Activated naive CD8-positive, alpha-beta T cell treated with anti-CD3 and anti-CD28 coated beads for 36 hours (primary cell): ENCODE results near the gene PRR23C. TPM values are rescaled to one million over a fixed set of nuclear protein-coding genes. Genes with fewer than 3 reads are reported as not detected.
"Not testable (repeated sequence)": the region's sequence is repeated elsewhere in the genome, so short reads cannot be mapped to it uniquely, and the experiment has no call there.

Source experiments
- DNase-seq: peaks from one replicate; pipeline ENCODE4 v3.0.0; 2021
- H3K27ac Mint-ChIP-seq: one replicate; pipeline ENCODE4 v1.8.0; 2022; ENCODE audit warnings: mild to moderate bottlenecking, moderate library complexity, mixed read lengths
- H3K27me3 Mint-ChIP-seq: one replicate; pipeline ENCODE4 v1.8.0; 2022; ENCODE audit warnings: mild to moderate bottlenecking, mixed read lengths
- H3K36me3 Mint-ChIP-seq: one replicate; pipeline ENCODE4 v1.8.0; 2021; ENCODE audit warnings: mild to moderate bottlenecking, mixed read lengths
- H3K4me1 Mint-ChIP-seq: one replicate; pipeline ENCODE4 v1.8.0; 2021; ENCODE audit warnings: mixed read lengths
- H3K4me3 Mint-ChIP-seq: one replicate; pipeline ENCODE4 v1.8.0; 2022; ENCODE audit warnings: mild to moderate bottlenecking, moderate library complexity, mixed read lengths
- H3K9me3 Mint-ChIP-seq: one replicate; pipeline ENCODE4 v1.8.0; 2022; ENCODE audit warnings: mixed read lengths
- total RNA-seq, 2 experiments: library from RNA; stranded (reverse); gene quantifications; one replicate each; pipeline ENCODE4 v1.2.3, GENCODE V29; 2021

The PRR23C gene
- total RNA-seq, result not detected

DNA sequence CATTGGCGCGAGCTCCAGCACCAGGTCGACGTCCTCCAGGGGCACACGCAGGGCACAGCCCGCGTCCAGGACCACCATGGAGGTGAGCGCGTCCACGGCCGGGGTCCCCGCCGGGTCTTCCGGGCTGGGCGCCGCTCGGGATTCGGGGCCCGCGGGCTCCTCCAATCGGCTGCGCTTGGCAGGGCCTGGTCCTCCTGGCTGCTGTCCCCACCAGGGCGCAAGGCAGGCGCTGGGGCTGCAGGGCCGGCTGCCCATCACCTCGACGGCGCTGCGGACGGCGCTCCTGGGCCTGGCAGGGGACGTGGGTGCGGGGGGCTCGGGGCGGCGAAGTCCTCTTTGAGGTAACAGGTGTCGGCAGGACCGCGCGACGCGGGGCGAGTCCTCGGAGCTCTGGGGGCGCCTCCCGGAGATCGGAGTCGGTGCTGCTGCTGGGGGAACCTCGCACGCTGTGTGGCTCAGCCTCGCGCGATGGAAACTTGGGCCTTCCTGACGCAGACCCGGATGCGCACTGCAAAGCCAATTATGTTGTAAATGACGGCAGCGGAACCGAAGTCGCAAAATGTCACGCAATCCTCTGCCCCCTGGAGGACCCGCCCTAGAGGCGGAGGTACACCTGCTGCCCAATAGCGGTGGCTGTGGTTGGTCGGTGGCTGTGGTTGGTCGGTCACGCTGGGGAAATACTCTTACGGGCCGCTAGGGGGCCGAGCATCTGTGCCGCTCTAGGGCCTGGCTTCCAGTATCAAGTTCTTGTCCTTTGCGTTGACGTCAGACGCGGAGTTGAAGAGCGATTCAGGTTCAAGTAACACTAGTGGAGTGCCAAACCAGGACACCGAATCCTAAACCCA is at the start of gene PRR23C:
Gene PRR23C, minus strand, starts transcription at position 527 of the 845 bp plus-strand sequence. Its CDS starts 272 bp downstream, at position 255.
- no peaks in the 10 kb centered on the region for H3K36me3 Mint-ChIP-seq
- H3K27me3 Mint-ChIP-seq, result peaks cover 5% of the 10 kb centered on the region
- no peak within 1 kb of the TSS for H3K27ac Mint-ChIP-seq
- H3K4me3 Mint-ChIP-seq, result no peak within 1 kb of the TSS
- H3K4me1 Mint-ChIP-seq, result no peaks in the 10 kb centered on the region
- H3K9me3 Mint-ChIP-seq, result peaks cover 10% of the 10 kb centered on the region
- DNase-seq, result no peak

DNA sequence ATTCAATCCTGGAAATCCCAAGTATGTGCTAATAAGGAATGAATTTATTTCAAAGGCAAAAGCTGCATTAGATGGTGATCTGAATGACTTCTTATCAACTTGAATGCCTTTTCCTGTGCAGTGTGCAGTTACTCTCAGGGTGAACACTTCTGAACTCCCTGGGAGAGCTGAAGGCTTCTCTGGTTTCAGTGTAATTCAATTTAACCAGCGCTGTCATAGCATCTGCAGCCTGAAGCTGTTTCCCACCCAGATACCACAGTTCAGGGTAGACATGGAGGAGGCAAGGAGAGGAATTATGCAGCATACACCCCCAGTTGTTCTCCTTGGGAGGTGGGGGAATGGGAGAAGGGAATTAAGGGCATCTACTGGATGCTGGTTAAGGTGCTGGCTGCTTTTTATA is 49.1 kb upstream of the PRR23C start:
- Mint-ChIP-seq H3K27ac (no peak overlapping the region), H3K36me3 (no peaks in the 10 kb centered on the region), H3K4me3 (no peak overlapping the region), H3K27me3 (peaks cover 32% of the 10 kb centered on the region), H3K9me3 (peaks cover 6% of the 10 kb centered on the region), H3K4me1 (no peaks in the 10 kb centered on the region)
- no peak for DNase-seq

DNA sequence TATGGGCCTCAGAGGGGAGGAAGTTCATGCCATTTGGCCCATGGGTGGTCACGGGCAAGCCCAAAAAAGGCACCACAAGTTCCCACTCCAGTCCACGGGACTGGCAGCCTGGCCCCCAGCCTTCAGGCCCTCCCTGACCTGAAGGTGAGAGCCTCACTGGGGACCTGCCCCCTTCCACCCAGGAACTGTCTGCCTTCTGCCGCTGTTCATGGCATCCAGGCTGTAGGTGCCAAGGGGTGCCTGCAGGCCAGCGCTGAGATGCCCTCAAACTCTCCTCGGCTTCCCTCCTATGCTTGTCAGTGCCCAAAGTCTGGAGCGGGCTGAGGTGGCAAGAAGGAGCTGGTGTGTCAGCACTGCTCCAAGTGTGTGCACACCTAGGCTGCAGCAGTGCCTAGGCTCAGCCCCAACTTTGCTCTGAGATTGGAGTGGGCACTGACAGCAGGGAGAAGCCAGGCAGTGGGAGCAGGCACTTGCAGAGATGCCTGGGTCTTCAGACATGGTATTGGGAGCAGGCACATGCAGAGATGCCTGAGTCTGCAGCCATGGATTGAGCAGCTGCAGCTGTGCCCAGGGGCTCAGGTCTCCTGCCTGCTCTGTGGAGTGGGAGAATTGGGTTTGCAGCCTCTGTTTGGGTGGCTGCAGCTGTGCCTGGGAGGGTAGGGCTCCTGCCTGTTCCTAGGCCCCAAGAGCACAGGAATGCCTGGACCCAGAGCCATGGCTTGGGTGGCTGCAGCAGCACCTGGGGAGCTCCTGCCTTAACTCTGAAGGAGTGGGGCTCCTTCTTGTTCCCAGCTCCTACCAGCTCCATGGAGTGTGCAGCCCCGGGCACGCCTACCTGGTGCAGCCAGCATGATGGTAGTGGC is 44.0 kb upstream of the PRR23C start:
- H3K27ac Mint-ChIP-seq, result no peak overlapping the region
- DNase-seq, result no peak
- no peaks in the 10 kb centered on the region for H3K36me3 Mint-ChIP-seq
- H3K27me3 Mint-ChIP-seq, result peaks cover 16% of the 10 kb centered on the region
- no peaks in the 10 kb centered on the region for H3K4me1 Mint-ChIP-seq
- peaks cover 6% of the 10 kb centered on the region for H3K9me3 Mint-ChIP-seq
- no peak overlapping the region for H3K4me3 Mint-ChIP-seq

DNA sequence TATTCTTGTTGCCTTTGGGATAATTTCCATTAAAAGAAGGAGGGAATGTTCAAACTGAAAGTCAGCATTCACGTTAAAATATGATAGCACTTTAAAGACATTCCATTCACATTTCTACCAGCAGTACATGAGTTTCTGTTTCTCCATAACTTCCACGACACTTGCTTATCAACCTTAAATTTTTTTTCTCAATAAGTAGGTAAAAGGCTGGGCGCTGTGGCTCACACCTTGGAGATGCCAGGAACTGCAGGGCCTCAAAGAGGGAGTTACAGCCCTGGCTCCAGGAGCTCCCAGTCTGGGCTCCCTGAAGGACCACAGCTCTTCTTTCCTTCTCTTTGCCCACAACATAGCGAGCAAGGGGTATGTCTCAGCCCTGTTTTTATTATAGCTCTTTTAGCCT is 42.9 kb upstream of the PRR23C start:
- Mint-ChIP-seq H3K4me1 (no peaks in the 10 kb centered on the region), H3K9me3 (peaks cover 4% of the 10 kb centered on the region), H3K27me3 (peaks cover 14% of the 10 kb centered on the region), H3K36me3 (no peaks in the 10 kb centered on the region), H3K27ac (no peak overlapping the region), H3K4me3 (no peak overlapping the region)
- no peak for DNase-seq

DNA sequence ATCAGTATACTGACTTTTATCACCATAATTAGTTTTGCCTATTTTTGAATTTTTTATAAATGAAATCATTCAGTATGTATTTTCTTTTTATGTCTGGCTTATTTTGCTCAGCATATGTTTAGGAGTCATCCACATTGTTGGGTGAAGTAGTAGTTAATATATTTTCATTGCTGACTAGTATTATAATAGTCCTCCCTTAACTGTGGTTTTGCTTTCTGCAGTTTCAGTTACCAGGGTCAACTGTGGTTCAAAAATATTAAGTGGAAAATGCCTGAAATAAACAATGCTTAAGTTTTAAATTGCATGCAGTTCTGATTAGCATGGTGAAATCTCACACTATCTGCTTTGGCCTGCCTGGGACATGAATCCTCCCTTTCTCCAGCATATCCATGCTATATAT is 39.5 kb upstream of the PRR23C start:
- Mint-ChIP-seq H3K27ac (no peak overlapping the region), H3K4me1 (no peaks in the 10 kb centered on the region), H3K27me3 (peaks cover 4% of the 10 kb centered on the region), H3K4me3 (no peak overlapping the region), H3K9me3 (no peaks in the 10 kb centered on the region), H3K36me3 (no peaks in the 10 kb centered on the region)
- no peak for DNase-seq

DNA sequence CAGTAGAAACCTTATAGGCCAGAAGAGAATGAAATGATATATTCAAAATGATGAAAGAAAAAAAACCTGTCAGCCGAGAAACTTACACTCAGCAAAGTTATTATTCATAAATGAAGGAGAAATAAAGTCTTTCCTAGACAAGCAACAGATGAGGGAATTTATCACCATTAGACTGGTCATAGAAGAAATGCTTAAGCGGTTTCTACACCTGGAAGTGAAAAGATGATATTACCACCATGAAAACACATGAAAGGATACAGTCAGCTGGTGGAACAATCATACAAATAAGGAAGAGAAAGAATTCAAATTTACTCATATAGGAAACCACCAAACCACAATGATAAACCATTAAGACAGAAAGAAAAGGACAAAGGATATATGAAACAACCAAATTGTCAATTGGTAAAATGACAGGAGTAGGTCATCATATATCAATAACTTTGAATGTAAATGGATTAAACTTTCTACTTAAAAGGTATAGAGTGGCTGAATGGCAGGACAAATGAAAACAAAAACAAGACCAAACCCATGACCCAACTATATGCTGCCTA is 29.9 kb upstream of the PRR23C start:
- H3K4me1 Mint-ChIP-seq, result no peaks in the 10 kb centered on the region
- H3K4me3 Mint-ChIP-seq, result no peak overlapping the region

DNA sequence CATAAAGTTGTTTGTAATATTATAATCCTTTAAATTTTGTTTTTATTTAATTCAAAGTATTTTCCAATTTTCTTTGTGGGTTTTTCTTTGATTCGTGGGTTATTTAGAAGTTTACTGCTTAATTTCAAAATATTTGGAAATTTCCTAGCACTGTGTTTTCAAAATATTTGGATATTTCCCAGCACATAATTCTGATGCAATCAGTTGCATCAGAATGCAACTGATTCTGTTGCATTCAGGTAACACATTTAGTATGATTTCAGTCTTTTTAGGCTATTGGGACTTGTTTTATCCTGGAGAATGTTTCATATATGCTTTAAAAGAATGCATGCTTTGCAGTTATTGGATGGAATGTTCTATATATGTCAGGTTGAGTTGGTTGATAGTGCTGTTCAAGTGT is 18.2 kb upstream of the PRR23C start:
- H3K9me3 Mint-ChIP-seq, result peaks cover 1% of the 10 kb centered on the region
- H3K27ac Mint-ChIP-seq, result no peak overlapping the region
- peaks cover 6% of the 10 kb centered on the region for H3K27me3 Mint-ChIP-seq
- no peaks in the 10 kb centered on the region for H3K4me1 Mint-ChIP-seq
- no peak for DNase-seq
- no peaks in the 10 kb centered on the region for H3K36me3 Mint-ChIP-seq
- H3K4me3 Mint-ChIP-seq, result no peak overlapping the region

More for the DNA sequence above, 29.9 kb upstream of the PRR23C start:
- Mint-ChIP-seq H3K36me3 (peaks cover 3% of the 10 kb centered on the region), H3K27ac (no peak overlapping the region), H3K9me3 (peaks cover 36% of the 10 kb centered on the region), H3K27me3 (peaks cover 32% of the 10 kb centered on the region)
- no peak for DNase-seq

DNA sequence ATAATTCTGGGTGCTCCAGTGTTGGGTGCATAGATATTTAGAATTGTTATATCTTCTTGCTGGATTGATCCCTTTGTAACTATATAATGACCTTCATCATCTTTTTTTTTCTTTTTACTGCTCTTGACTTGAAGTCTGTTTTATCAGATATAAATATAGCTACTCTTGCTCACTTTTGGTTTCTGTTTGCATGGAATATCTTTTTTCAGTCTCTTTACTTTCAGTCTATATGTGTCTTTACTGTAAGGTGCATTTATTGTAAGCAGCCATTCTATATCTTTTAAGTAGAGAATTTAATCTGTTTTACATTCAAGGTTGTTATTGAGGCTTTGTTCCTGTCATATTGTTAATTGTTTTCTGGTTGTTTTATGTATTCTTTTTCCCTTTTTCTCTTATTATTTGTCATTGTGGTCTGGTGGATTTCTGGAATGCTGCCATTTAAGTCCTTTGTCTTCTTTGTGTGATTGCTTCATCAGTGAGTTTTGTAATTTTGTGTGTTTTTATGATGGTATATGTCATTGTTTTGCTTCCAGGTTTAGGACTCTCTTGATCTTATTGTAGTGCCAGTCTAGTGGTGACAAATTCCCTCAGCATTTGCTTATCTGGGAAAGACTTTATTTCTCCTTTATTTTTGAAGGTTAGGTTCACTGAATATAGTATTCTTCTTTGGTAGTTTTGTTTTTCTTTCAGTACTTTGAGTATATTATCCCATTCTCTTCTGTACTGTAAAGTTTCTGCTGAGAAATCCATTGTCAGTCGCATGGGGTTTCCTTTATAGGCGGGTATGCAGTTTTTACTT is 8.3 kb upstream of the PRR23C start:
- no peaks in the 10 kb centered on the region for H3K4me1 Mint-ChIP-seq
- no peak overlapping the region for H3K27ac Mint-ChIP-seq
- peaks cover 21% of the 10 kb centered on the region for H3K9me3 Mint-ChIP-seq
- DNase-seq, result no peak
- H3K27me3 Mint-ChIP-seq, result no peaks in the 10 kb centered on the region
- H3K36me3 Mint-ChIP-seq, result no peaks in the 10 kb centered on the region
- no peak overlapping the region for H3K4me3 Mint-ChIP-seq

DNA sequence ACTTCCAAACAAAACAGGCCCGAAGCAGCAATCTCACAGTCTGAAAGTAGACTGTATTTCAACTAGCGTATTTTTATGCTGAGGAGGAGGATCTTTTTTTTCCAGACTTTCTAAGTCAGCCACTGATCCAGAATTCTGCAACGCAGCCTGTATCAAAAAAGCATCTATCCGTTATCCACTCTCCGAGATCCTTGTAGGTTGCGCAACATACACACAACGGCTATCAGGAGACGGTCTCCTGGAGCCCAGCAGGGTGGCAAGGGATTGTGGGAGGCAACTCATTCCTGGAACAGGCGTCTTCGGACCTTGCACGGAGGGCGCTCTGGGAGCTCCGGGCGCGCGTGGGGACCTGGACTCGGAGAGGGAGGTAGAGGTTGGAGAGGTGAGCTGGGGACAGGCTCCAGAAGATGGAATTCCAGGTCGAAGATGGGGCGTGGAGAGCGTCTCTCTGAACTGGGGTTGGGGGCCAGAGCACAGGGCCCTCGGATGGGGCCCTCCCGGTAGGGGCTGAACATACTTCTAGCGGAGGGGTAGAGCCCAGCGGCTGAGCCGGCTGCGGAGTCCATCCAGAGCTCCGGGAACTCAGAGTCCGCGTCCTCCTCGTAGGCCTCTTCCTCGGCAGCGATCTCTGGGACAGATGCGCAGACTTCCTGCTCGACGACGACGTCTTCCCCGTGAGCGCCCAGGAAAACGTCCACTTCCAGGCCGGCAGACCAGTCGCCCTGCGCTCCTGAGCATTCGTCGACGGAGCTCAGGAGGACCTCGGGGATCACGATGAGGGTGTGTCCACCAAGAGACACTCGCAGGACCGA is 932 bp downstream of the PRR23C start:
- Mint-ChIP-seq H3K36me3 (no peaks in the 10 kb centered on the region), H3K27me3 (peaks cover 5% of the 10 kb centered on the region), H3K4me1 (no peaks in the 10 kb centered on the region), H3K4me3 (no peak overlapping the region), H3K27ac (no peak overlapping the region), H3K9me3 (peaks cover 7% of the 10 kb centered on the region)
- DNase-seq, result no peak

DNA sequence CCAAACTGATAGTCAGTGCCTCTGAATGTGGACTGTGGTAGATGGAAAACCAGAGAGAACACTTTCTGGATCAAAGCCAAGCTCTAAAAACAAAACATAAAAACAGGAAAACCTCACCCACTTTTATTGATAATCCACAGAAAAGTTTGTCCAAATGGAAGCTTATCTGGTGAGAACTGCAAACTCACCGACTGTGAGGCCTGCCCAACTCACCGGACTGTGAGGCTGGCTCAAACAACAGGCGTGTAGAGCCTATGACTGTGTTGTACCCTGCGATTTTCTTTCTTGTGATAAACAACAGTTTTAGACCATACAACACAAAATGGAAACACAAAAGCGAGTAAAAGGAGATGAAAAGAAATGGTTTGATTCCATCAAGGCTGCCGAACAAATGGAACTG is 7.2 kb downstream of the PRR23C start:
- Mint-ChIP-seq H3K9me3 (peaks cover 2% of the 10 kb centered on the region), H3K27me3 (peaks cover 14% of the 10 kb centered on the region), H3K27ac (no peak overlapping the region), H3K36me3 (no peaks in the 10 kb centered on the region), H3K4me3 (no peak overlapping the region), H3K4me1 (no peaks in the 10 kb centered on the region)
- no peak for DNase-seq

DNA sequence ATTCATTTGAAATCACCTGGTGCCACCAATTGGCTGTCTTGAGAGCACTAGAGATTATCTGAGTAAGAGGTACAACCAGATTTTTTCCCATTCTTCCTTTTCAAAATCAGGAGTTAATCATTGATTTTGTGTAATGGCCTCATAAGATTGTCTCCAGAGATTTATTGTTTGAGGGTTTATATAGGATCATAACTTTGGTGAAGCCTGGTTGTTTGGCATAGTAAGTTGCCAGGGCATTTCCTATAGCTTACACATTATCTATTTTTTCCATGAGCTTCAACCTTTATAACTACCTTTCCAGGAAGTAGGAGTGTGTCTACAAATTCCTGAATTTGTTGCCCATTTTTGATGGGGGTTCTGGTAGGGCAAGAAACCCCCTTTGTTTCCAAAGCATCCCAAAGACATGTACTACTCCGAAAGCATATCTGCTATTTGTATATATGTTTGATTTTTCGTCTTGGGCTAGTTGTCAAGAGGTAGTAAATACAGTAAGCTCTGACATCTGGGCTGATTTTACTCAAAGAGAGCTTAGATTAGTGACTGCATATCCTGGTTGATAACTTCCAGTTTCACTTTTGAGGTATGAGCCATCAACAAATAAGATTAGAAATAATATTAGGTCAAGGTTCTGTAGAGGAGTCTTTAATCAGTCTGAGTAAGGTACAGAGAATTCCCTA is 12.2 kb downstream of the PRR23C start:
- Mint-ChIP-seq H3K27ac (no peak overlapping the region), H3K9me3 (peaks cover 19% of the 10 kb centered on the region), H3K27me3 (peaks cover 9% of the 10 kb centered on the region), H3K4me1 (no peaks in the 10 kb centered on the region), H3K36me3 (no peaks in the 10 kb centered on the region), H3K4me3 (no peak overlapping the region)
- no peak for DNase-seq

DNA sequence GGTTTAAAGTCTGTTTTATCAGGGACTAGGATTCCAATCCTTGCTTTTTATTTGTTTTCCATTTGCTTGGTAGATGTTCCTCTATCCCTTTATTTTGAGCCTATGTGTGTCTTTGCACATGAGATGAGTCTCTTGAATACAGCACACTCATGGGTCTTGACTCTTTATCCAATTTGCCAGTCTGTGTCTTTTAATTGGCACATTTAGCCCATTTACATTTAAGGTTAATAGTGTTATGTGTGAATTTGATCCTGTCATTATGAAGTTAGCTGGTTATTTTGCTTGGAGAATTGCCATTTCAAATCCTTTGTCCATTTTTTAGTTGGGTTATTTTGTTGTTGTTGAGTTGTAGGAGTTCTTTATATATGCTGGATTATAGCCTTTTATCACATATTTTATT is 14.1 kb downstream of the PRR23C start:
- not testable (repeated sequence) for H3K4me3 Mint-ChIP-seq, H3K27me3 Mint-ChIP-seq, H3K36me3 Mint-ChIP-seq, DNase-seq, H3K27ac Mint-ChIP-seq, H3K4me1 Mint-ChIP-seq
- H3K9me3 Mint-ChIP-seq, result peaks cover 19% of the 10 kb centered on the region

DNA sequence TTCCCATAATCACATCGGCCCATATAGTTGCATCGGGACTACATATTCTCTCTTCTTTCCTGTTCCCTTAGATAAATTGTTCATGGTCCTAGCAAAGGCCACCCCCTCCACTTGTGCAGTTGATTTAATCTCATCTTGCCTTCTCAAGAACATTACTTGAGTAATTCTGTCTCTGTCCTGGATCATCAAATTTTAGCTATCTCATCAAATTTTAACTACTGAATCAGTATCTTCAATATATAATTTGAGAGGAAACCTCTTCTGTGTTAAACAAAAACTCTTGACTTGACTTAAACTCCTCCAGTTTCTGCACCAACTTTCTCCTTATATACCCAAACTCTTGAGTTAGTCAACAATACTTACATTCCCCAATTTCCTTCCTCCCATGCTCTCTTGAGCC is 19.7 kb downstream of the PRR23C start:
- H3K36me3 Mint-ChIP-seq, result no peaks in the 10 kb centered on the region

DNA sequence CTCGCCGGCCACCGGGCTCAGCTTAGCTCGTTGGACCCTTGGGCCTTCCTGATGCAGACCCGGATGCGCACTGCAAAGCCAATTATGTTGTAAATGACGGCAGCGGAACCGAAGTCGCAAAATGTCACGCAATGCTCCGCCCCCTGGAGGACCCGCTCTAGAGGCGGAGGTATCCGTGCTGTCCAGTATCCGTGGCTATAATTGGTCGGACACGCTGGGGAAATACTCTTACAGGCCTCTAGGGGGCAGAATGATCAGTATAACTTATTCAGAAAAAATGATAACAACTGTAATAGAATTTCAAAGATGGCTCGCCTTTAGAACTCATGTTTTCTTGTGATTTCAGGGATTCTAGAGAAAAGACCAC is 23.8 kb downstream of the PRR23C start, which contains the start of gene PRR23B:
Gene PRR23B, minus strand, starts transcription at position 59 of the 367 bp plus-strand sequence. CDS start 265 bp downstream, outside the sequence.
- no peak within 1 kb of the TSS for H3K27ac Mint-ChIP-seq
- H3K4me3 Mint-ChIP-seq, result no peak within 1 kb of the TSS
- H3K9me3 Mint-ChIP-seq, result peaks cover 3% of the 10 kb centered on the region
- no peaks in the 10 kb centered on the region for H3K4me1 Mint-ChIP-seq
- no peak for DNase-seq
- H3K27me3 Mint-ChIP-seq, result peaks cover 22% of the 10 kb centered on the region
- H3K36me3 Mint-ChIP-seq, result peaks cover 2% of the 10 kb centered on the region

More for the DNA sequence above, 19.7 kb downstream of the PRR23C start:
- Mint-ChIP-seq H3K27ac (no peak overlapping the region), H3K4me1 (no peaks in the 10 kb centered on the region), H3K27me3 (no peaks in the 10 kb centered on the region), H3K9me3 (peaks cover 7% of the 10 kb centered on the region), H3K4me3 (no peak overlapping the region)
- no peak for DNase-seq
